SU-DHL-6 (cell line): Measurements from ENCODE around the gene SCAF1.

Experiments used
- EZH2phosphoT487 ChIP-seq: fragments of 200-600 bp; sonication (generic), shearing (Covaris generic); conservative IDR thresholded peaks from 2 replicates; pipeline ENCODE4 v1.6.1; 2018; ENCODE audit warnings: mild to moderate bottlenecking, antibody characterized with exemption, low read length, moderate library complexity, mixed read lengths
- TF ChIP-seq, protein P1 (sequence below): fragments of 200-600 bp; sonication (generic); IDR thresholded peaks from one replicate; pipeline ENCODE4 v1.5.1; 2017; ENCODE audit warnings: antibody characterized with exemption, mild to moderate bottlenecking, low read length, moderate library complexity; ENCODE audit not compliant: insufficient read depth, poor library complexity, severe bottlenecking

- TF ChIP-seq, protein P1, sequence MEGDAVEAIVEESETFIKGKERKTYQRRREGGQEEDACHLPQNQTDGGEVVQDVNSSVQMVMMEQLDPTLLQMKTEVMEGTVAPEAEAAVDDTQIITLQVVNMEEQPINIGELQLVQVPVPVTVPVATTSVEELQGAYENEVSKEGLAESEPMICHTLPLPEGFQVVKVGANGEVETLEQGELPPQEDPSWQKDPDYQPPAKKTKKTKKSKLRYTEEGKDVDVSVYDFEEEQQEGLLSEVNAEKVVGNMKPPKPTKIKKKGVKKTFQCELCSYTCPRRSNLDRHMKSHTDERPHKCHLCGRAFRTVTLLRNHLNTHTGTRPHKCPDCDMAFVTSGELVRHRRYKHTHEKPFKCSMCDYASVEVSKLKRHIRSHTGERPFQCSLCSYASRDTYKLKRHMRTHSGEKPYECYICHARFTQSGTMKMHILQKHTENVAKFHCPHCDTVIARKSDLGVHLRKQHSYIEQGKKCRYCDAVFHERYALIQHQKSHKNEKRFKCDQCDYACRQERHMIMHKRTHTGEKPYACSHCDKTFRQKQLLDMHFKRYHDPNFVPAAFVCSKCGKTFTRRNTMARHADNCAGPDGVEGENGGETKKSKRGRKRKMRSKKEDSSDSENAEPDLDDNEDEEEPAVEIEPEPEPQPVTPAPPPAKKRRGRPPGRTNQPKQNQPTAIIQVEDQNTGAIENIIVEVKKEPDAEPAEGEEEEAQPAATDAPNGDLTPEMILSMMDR, result no peak
- no peak for TF ChIP-seq EZH2phosphoT487
These were observed 45.6 kb upstream of the SCAF1 start for GRCh38 chr19:49596407-49596806.
